ENCODE data around the gene NR2E1. TPM values are rescaled to one million over a fixed set of nuclear protein-coding genes. Genes with fewer than 3 reads are reported as not detected.

Gene NR2E1
- total and polyA plus RNA-seq, 2 of the 13 experiments (the other 11 are each of a cell fraction or from before 2014, with no cell fraction given) = not detected

- TF ChIP-seq, protein P1, sequence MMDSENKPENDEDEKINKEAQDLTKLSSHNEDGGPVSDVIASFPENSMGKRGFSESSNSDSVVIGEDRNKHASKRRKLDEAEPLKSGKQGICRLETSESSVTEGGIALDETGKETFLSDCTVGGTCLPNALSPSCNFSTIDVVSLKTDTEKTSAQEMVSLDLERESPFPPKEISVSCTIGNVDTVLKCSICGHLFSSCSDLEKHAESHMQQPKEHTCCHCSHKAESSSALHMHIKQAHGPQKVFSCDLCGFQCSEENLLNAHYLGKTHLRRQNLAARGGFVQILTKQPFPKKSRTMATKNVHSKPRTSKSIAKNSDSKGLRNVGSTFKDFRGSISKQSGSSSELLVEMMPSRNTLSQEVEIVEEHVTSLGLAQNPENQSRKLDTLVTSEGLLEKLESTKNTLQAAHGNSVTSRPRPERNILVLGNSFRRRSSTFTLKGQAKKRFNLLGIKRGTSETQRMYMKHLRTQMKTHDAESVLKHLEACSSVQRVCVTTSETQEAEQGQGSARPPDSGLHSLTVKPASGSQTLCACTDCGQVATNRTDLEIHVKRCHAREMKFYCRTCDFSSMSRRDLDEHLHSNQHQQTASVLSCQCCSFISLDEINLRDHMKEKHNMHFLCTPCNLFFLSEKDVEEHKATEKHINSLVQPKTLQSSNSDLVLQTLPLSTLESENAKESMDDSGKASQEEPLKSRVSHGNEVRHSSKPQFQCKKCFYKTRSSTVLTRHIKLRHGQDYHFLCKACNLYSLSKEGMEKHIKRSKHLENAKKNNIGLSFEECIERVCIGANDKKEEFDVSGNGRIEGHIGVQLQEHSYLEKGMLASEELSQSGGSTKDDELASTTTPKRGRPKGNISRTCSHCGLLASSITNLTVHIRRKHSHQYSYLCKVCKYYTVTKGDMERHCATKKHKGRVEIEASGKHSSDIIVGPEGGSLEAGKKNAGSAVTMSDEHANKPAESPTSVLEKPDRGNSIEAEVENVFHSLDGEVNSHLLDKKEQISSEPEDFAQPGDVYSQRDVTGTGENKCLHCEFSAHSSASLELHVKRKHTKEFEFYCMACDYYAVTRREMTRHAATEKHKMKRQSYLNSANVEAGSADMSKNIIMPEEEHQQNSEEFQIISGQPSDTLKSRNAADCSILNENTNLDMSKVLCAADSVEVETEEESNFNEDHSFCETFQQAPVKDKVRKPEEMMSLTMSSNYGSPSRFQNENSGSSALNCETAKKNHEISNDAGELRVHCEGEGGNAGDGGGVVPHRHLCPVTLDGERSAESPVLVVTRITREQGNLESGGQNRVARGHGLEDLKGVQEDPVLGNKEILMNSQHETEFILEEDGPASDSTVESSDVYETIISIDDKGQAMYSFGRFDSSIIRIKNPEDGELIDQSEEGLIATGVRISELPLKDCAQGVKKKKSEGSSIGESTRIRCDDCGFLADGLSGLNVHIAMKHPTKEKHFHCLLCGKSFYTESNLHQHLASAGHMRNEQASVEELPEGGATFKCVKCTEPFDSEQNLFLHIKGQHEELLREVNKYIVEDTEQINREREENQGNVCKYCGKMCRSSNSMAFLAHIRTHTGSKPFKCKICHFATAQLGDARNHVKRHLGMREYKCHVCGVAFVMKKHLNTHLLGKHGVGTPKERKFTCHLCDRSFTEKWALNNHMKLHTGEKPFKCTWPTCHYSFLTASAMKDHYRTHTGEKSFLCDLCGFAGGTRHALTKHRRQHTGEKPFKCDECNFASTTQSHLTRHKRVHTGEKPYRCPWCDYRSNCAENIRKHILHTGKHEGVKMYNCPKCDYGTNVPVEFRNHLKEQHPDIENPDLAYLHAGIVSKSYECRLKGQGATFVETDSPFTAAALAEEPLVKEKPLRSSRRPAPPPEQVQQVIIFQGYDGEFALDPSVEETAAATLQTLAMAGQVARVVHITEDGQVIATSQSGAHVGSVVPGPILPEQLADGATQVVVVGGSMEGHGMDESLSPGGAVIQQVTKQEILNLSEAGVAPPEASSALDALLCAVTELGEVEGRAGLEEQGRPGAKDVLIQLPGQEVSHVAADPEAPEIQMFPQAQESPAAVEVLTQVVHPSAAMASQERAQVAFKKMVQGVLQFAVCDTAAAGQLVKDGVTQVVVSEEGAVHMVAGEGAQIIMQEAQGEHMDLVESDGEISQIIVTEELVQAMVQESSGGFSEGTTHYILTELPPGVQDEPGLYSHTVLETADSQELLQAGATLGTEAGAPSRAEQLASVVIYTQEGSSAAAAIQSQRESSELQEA (CRISPR knock-in tag; IDR thresholded peaks at IDR 0.05; ENCODE audit: not compliant biosample characterization) = no peak
- TF ChIP-seq SRSF9 (IDR thresholded peaks at IDR 0.05; ENCODE audit: borderline replicate concordance, insufficient read depth, low read depth, low read length, poor library complexity, severe bottlenecking) (no peak), MXI1 (IDR thresholded peaks at IDR 0.05; ENCODE audit: borderline replicate concordance, low read depth, low read length) (no peak), ZNF276 (CRISPR knock-in tag; IDR thresholded peaks at IDR 0.05; ENCODE audit: low read depth) (no peak), ZNF775 (CRISPR knock-in tag; IDR thresholded peaks at IDR 0.05; ENCODE audit: borderline replicate concordance) (no peak), ZNF333 (CRISPR knock-in tag; IDR thresholded peaks at IDR 0.05; ENCODE audit: borderline replicate concordance) (no peak), RBM39 (IDR thresholded peaks at IDR 0.05; ENCODE audit: low read depth, low read length, poor library complexity, severe bottlenecking) (peak; percentile 32), CBX5 (CRISPR knock-in tag; IDR thresholded peaks at IDR 0.05; ENCODE audit: borderline replicate concordance) (no peak), NFE2L2 (IDR thresholded peaks at IDR 0.05; ENCODE audit: low read length) (no peak), IKZF1 (IDR thresholded peaks at IDR 0.05) (no peak), STAT5B (CRISPR knock-in tag; IDR thresholded peaks at IDR 0.05) (no peak), THAP11 (CRISPR knock-in tag; IDR thresholded peaks at IDR 0.05) (no peak)
- TF ChIP-seq, protein P2, sequence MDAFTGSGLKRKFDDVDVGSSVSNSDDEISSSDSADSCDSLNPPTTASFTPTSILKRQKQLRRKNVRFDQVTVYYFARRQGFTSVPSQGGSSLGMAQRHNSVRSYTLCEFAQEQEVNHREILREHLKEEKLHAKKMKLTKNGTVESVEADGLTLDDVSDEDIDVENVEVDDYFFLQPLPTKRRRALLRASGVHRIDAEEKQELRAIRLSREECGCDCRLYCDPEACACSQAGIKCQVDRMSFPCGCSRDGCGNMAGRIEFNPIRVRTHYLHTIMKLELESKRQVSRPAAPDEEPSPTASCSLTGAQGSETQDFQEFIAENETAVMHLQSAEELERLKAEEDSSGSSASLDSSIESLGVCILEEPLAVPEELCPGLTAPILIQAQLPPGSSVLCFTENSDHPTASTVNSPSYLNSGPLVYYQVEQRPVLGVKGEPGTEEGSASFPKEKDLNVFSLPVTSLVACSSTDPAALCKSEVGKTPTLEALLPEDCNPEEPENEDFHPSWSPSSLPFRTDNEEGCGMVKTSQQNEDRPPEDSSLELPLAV (CRISPR knock-in tag; conservative IDR thresholded peaks at IDR 0.05; ENCODE audit: low read depth) = no peak
- TF ChIP-seq, protein P3, sequence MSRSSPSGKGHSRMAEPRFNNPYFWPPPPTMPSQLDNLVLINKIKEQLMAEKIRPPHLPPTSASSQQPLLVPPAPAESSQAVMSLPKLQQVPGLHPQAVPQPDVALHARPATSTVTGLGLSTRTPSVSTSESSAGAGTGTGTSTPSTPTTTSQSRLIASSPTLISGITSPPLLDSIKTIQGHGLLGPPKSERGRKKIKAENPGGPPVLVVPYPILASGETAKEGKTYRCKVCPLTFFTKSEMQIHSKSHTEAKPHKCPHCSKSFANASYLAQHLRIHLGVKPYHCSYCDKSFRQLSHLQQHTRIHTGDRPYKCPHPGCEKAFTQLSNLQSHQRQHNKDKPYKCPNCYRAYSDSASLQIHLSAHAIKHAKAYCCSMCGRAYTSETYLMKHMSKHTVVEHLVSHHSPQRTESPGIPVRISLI (CRISPR knock-in tag; IDR thresholded peaks at IDR 0.05; ENCODE audit: borderline replicate concordance) = no peak
Measured at GRCh38 chr6:108168501-108169463, 3.0 kb downstream of the NR2E1 start (continued).
